ENCODE measurements around the gene CHKA.

The CHKA gene

DNA sequence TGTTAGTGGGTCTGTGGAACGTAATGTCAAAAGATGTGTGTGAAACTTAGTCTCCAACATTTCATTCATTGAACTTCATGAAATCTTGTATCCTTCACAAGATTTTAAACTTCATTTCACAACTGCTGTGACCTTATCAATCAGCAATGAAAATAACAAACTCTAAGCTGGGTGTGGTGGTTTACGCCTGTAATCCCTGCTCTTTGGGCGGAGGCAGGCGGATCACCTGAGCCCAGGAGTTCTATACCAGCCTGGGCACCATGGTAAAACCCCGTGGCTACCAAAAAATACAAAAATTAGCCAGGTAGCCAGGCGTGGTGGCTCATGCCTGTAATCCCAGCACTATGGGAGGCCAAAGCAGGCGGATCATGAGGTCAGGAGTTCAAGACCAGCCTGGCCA is 5.1 kb downstream of the CHKA start:
- DNase-seq (ENCODE audit: low spot score), result no peak
- TF ChIP-seq, protein P1, sequence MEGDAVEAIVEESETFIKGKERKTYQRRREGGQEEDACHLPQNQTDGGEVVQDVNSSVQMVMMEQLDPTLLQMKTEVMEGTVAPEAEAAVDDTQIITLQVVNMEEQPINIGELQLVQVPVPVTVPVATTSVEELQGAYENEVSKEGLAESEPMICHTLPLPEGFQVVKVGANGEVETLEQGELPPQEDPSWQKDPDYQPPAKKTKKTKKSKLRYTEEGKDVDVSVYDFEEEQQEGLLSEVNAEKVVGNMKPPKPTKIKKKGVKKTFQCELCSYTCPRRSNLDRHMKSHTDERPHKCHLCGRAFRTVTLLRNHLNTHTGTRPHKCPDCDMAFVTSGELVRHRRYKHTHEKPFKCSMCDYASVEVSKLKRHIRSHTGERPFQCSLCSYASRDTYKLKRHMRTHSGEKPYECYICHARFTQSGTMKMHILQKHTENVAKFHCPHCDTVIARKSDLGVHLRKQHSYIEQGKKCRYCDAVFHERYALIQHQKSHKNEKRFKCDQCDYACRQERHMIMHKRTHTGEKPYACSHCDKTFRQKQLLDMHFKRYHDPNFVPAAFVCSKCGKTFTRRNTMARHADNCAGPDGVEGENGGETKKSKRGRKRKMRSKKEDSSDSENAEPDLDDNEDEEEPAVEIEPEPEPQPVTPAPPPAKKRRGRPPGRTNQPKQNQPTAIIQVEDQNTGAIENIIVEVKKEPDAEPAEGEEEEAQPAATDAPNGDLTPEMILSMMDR (IDR thresholded peaks at IDR 0.05; ENCODE audit: extremely low read depth, missing control alignments), result no peak

- no peak for DNase-seq (ENCODE audit: low spot score)
- TF ChIP-seq, protein P1 (IDR thresholded peaks at IDR 0.05; ENCODE audit: extremely low read depth, missing control alignments), result no peak
Observed at GRCh38 chr11:68115285-68115684, 5.9 kb downstream of the CHKA start.

GRCh38 chr11:68113986-68114385 is 7.2 kb downstream of the CHKA start:
- TF ChIP-seq, protein P1 (IDR thresholded peaks at IDR 0.05; ENCODE audit: extremely low read depth, missing control alignments), result no peak
- no peak for DNase-seq (ENCODE audit: low spot score)

DNA sequence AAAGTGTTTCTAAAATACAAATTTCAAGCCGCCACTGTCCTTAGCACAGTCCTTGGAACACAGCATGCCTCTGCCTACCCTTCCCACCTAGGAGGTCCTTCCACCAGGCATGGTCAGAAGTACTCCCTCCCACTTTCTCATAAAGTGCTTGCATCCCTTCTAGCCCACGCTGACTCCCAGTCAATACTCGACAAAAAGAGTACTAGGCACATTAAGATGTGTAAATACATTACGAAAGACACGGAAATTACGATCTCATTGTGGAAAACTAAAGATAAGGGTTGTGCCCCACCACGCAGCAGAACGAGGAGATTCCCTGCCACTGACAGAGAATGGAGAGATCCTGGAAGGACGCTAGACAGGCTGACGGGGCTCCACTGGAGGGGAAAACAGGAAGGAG is 13.5 kb downstream of the CHKA start:
- DNase-seq (ENCODE audit: low spot score), result no peak

DNA sequence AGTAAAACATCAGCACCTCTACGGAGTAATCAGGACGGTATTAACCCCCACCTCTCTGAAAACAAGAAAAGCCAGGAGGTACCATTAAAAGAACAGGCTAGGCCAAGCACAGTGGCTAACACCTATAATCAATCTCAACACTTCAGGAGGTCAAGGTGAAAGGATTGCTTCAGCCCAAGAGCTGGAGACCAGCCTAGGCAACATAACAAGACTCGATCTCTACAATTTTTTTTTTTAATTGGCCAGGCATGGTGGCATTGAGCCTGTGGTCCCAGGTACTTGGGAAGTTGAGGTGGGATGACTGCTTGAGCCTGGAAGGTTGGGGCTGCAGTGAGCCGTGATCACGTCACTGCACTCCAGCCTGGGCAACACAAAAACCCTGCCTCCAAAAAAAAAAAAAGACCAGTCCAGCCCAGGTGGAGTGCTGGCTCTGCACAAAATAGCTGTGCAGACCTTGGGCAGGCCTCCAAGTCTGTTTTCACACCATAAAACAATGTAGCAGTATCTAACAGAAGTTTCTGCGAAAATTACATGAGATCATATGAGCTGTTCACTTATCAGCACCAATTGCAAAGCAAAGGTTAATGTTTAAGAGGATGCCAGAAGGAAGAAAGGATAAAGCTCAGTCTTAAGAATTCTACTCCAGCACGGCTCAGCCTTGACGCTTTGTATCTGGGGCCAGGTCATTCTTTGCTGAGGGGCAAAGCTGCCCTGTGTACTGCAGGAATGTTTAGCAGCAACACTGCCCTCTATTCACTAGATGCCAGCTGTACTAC is 14.8 kb downstream of the CHKA start:
- DNase-seq (ENCODE audit: low spot score), result no peak

More for the DNA sequence above, 13.5 kb downstream of the CHKA start:
- TF ChIP-seq, protein P1 (IDR thresholded peaks at IDR 0.05; ENCODE audit: extremely low read depth, missing control alignments), result no peak

DNA sequence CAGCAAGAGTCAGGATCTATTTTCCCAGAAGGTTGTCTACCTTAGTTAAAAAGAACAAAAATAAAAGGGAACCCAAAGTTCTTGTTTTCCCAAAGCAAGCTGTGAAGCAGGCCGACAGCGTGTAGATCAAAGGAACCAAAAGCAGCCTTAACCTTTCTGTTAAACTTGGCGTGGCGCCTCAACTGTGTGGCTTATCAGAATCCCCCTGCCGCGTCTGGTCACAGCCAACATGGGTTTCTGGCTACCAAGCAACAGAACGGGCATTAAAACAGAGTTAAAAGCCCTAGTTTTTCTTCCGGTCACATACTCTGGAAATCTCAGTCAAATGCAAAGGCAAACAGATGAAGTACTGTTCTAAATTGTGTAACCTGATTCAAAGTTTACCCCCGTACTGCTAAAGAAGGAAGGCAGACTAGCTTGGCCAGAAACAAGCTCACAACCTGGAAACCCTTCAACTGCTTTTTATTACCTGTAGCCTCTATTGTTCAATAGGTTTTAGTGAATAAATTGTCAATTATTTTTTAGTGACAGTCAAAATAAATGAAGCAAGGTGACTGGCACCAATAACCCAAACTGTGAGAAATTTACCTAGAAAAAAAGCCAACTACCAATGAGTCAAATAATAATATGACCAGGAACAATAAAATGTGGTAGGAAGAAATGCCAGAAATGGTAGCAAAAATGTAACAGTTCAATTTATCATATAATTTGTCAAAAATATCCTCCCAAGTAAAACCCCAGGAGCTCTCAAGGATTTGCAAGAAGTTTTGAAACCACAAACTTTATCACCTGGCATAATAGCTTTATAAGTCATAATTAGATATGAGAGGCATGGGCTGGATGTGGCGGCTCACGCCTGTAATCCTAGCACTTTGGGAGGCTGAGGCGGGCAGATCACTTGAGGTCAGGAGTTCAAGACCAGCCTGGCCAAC is 21.4 kb downstream of the CHKA start:
- DNase-seq (ENCODE audit: low spot score), result peak; percentile 42
- TF ChIP-seq, protein P1 (IDR thresholded peaks at IDR 0.05; ENCODE audit: extremely low read depth, missing control alignments), result no peak

More for the DNA sequence above, 14.8 kb downstream of the CHKA start:
- TF ChIP-seq, protein P1 (IDR thresholded peaks at IDR 0.05; ENCODE audit: extremely low read depth, missing control alignments), result no peak

GRCh38 chr11:68099057-68099456 is 22.1 kb downstream of the CHKA start:
- TF ChIP-seq, protein P1 (IDR thresholded peaks at IDR 0.05; ENCODE audit: extremely low read depth, missing control alignments), result no peak
- DNase-seq (ENCODE audit: low spot score), result no peak
